ENCODE results near the gene PKIB. TPM values are rescaled to one million over a fixed set of nuclear protein-coding genes. Genes with fewer than 3 reads are reported as not detected.

The PKIB gene
- total RNA-seq, 1 donor from 2014 or later, result 202 TPM

DNA sequence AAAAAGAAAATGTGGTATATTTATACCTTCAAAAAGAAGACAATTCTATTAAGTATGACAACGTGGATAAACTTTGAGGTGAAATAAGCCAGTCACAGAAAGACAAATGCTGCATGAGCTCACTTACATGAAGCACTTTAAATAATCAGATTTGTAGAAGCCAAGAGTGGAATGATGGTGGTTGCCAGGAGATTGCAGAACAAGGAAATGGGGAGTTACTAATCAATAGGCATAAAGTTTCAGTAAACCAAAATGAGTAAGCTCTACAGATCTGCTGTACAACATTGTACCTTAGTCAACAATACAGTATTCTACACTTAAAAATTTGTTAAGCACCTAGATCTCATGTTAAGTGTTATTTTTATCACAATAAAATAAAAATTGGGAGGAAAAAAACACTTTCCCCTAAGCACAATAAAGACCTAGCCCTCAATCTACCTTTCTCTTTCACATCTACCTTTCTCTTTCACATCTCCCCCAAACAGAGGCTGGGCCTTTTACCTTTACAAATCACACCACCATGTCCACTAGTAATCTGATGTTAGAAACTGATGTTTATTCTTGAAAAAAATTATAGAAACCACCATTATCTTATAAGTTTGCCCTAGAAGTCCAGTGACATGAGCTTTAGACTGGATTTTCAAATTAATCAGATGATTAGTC is 73.9 kb downstream of the PKIB start:
- Histone ChIP-seq H3K27me3 (no peaks in the 10 kb centered on the region), H3K4me3 (no peak overlapping the region), H3K4me1 (no peaks in the 10 kb centered on the region), H3K9me3 (ENCODE audit: low read depth) (no peaks in the 10 kb centered on the region), H3K27ac (no peak overlapping the region), H3K36me3 (no peaks in the 10 kb centered on the region), H3F3A (ENCODE audit: low read depth) (no peaks in the 10 kb centered on the region), H3K79me2 (ENCODE audit: low read depth) (peaks cover 12% of the 10 kb centered on the region), H3K9ac (no peak overlapping the region), H4K20me1 (ENCODE audit: low read depth) (no peaks in the 10 kb centered on the region), H2AFZ (replicated peaks) (no peak overlapping the region), H3K4me2 (no peak overlapping the region)
- H3K4me3 Mint-ChIP-seq, result no peak overlapping the region
- no peak for DNase-seq (ENCODE audit: low spot score)
- no peaks in the 10 kb centered on the region for H3K36me3 Mint-ChIP-seq
- no peak overlapping the region for H3K27ac Mint-ChIP-seq
- H3K9me3 Mint-ChIP-seq, result peaks cover 2% of the 10 kb centered on the region
- TF ChIP-seq, protein P1, sequence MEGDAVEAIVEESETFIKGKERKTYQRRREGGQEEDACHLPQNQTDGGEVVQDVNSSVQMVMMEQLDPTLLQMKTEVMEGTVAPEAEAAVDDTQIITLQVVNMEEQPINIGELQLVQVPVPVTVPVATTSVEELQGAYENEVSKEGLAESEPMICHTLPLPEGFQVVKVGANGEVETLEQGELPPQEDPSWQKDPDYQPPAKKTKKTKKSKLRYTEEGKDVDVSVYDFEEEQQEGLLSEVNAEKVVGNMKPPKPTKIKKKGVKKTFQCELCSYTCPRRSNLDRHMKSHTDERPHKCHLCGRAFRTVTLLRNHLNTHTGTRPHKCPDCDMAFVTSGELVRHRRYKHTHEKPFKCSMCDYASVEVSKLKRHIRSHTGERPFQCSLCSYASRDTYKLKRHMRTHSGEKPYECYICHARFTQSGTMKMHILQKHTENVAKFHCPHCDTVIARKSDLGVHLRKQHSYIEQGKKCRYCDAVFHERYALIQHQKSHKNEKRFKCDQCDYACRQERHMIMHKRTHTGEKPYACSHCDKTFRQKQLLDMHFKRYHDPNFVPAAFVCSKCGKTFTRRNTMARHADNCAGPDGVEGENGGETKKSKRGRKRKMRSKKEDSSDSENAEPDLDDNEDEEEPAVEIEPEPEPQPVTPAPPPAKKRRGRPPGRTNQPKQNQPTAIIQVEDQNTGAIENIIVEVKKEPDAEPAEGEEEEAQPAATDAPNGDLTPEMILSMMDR (IDR thresholded peaks at IDR 0.05), result no peak
- TF ChIP-seq EZH2phosphoT487 (IDR thresholded peaks at IDR 0.05), result no peak
- no peak for TF ChIP-seq EZH2 (IDR thresholded peaks at IDR 0.05)
- no peaks in the 10 kb centered on the region for H3K4me1 Mint-ChIP-seq
- peaks cover 2% of the 10 kb centered on the region for H3K27me3 Mint-ChIP-seq (ENCODE audit: insufficient read depth, low read depth)

DNA sequence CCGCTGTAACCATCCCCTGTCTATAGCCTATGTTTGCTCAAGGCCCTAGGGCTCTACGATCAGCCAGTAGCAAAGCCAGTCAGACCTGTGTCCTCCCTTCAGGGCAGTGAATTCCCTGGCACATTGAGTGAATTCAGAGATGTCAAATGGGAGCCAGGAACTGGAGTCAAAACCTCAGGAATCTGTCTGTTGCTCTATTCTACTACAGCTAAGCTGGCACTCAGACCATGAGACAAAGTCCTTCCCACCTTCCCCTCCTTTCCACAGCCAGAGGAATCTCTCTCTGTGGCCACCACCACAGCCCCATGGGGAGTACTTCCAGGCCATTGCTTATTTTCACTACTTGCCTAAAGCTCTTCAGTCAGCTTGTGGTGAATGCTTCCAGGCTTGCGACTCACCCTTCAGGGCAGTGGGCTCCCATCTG is 82.0 kb downstream of the PKIB start:
- H3K9me3 Mint-ChIP-seq, result peaks cover 4% of the 10 kb centered on the region
- Histone ChIP-seq H3F3A (ENCODE audit: low read depth) (no peaks in the 10 kb centered on the region), H3K36me3 (no peaks in the 10 kb centered on the region), H3K4me3 (no peak overlapping the region), H3K4me2 (no peak overlapping the region), H2AFZ (replicated peaks) (no peak overlapping the region), H4K20me1 (ENCODE audit: low read depth) (no peaks in the 10 kb centered on the region), H3K79me2 (ENCODE audit: low read depth) (peaks cover 28% of the 10 kb centered on the region), H3K9me3 (ENCODE audit: low read depth) (no peaks in the 10 kb centered on the region), H3K4me1 (no peaks in the 10 kb centered on the region), H3K9ac (no peak overlapping the region), H3K27me3 (no peaks in the 10 kb centered on the region), H3K27ac (no peak overlapping the region)
- no peaks in the 10 kb centered on the region for H3K27me3 Mint-ChIP-seq (ENCODE audit: insufficient read depth, low read depth)
- H3K36me3 Mint-ChIP-seq, result no peaks in the 10 kb centered on the region
- DNase-seq (ENCODE audit: low spot score), result no peak
- H3K27ac Mint-ChIP-seq, result no peak overlapping the region
- TF ChIP-seq EZH2 (IDR thresholded peaks at IDR 0.05), result no peak
- TF ChIP-seq EZH2phosphoT487 (IDR thresholded peaks at IDR 0.05), result no peak
- TF ChIP-seq, protein P1 (IDR thresholded peaks at IDR 0.05), result no peak
- H3K4me1 Mint-ChIP-seq, result no peaks in the 10 kb centered on the region
- no peak overlapping the region for H3K4me3 Mint-ChIP-seq

DNA sequence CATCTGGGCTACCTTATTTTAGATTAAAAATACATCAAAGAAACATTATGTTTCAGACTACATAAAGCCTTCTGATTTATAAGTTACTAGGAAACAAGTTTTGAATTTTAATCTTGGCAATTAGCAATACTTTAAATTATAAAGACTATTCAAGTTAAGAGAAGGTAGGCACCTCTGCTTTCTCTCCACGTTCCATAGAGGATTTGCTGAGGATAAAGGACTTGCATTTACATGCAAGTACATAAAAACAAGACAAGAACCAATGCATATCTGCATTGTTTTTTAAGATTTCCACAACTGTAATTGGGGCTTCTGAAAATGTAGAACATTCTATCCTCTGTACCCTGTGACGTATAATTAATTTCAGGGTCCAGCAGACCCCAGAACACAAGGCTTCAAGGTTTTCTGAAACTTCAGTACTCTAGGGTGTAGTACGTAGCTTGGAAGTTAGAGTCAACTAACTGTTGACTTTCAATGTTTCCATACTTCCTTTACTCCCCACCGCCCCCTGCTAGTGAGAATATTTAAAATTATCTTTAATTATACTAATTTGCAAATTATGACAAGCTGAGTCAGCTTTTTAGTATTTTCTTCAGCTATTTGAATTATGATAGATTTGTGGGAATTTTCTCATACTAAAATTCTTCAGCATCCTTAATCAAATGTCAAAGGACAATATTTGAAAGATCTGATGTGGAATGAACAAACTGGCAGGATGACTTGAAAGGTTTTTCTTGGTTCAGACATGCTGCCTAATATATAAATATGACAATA is 82.8 kb downstream of the PKIB start:
- Mint-ChIP-seq H3K27ac (no peak overlapping the region), H3K27me3 (ENCODE audit: insufficient read depth, low read depth) (no peaks in the 10 kb centered on the region)
- no peak overlapping the region for H3K4me2 ChIP-seq

More for the DNA sequence above, 82.8 kb downstream of the PKIB start:
- H3K4me1 ChIP-seq, result no peaks in the 10 kb centered on the region
- H3K79me2 ChIP-seq (ENCODE audit: low read depth), result peaks cover 23% of the 10 kb centered on the region
- H4K20me1 ChIP-seq (ENCODE audit: low read depth), result no peaks in the 10 kb centered on the region
- H2AFZ ChIP-seq (replicated peaks), result no peak overlapping the region
- TF ChIP-seq EZH2 (IDR thresholded peaks at IDR 0.05), result no peak
- TF ChIP-seq, protein P1 (IDR thresholded peaks at IDR 0.05), result no peak
- H3K4me3 Mint-ChIP-seq, result no peak overlapping the region
- no peak overlapping the region for H3K27ac ChIP-seq
- no peaks in the 10 kb centered on the region for H3K4me1 Mint-ChIP-seq
- no peaks in the 10 kb centered on the region for H3K27me3 ChIP-seq
- no peak overlapping the region for H3K9ac ChIP-seq
- H3K4me3 ChIP-seq, result no peak overlapping the region
- no peaks in the 10 kb centered on the region for H3F3A ChIP-seq (ENCODE audit: low read depth)
- H3K36me3 Mint-ChIP-seq, result no peaks in the 10 kb centered on the region
- H3K9me3 Mint-ChIP-seq, result peaks cover 4% of the 10 kb centered on the region
- no peaks in the 10 kb centered on the region for H3K9me3 ChIP-seq (ENCODE audit: low read depth)
- no peaks in the 10 kb centered on the region for H3K36me3 ChIP-seq
- DNase-seq (ENCODE audit: low spot score), result no peak

Data from neural progenitor cell (in vitro differentiated cells).